ENCODE data around the gene LITAF. TPM values are rescaled to one million over a fixed set of nuclear protein-coding genes. Genes with fewer than 3 reads are reported as not detected.
"Not testable (repeated sequence)": the region's sequence is repeated elsewhere in the genome, so short reads cannot be mapped to it uniquely, and the experiment has no call there.

LITAF gene
- total RNA-seq, 1 donor from 2014 or later: 242 TPM

DNA sequence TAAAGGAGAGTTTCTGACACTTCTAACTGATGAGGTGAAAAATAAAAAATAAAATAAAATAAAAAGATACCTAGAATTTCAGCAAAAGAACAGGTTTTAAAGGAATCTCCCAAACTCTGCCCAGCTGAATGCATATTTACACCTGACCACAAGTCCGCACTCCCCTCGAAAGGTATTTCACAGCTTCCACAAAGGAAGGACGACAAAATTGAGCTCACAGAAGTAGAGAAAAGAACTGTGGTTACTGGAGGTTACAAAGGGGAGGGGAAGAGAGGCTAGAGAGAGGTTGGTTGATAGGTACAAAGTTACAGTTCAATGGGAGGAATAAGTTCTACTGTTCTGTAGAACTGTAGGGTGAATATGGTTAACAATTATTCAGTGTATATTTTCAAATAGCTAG, 5.0 kb downstream of the LITAF start:
- DNase-seq (no peak), ATAC-seq (no peak)
- TF ChIP-seq, protein P1, sequence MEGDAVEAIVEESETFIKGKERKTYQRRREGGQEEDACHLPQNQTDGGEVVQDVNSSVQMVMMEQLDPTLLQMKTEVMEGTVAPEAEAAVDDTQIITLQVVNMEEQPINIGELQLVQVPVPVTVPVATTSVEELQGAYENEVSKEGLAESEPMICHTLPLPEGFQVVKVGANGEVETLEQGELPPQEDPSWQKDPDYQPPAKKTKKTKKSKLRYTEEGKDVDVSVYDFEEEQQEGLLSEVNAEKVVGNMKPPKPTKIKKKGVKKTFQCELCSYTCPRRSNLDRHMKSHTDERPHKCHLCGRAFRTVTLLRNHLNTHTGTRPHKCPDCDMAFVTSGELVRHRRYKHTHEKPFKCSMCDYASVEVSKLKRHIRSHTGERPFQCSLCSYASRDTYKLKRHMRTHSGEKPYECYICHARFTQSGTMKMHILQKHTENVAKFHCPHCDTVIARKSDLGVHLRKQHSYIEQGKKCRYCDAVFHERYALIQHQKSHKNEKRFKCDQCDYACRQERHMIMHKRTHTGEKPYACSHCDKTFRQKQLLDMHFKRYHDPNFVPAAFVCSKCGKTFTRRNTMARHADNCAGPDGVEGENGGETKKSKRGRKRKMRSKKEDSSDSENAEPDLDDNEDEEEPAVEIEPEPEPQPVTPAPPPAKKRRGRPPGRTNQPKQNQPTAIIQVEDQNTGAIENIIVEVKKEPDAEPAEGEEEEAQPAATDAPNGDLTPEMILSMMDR (IDR thresholded peaks at IDR 0.05): no peak
- intact Hi-C loops (cut with DNase I): no loop called here
- Histone ChIP-seq H3K27ac (no peak overlapping the region), H3K4me3 (no peak overlapping the region), H3K4me1 (peaks cover 43% of the 10 kb centered on the region), H3K36me3 (peaks cover 4% of the 10 kb centered on the region), H3K9me3 (no peaks in the 10 kb centered on the region), H3K27me3 (no peaks in the 10 kb centered on the region)

DNA sequence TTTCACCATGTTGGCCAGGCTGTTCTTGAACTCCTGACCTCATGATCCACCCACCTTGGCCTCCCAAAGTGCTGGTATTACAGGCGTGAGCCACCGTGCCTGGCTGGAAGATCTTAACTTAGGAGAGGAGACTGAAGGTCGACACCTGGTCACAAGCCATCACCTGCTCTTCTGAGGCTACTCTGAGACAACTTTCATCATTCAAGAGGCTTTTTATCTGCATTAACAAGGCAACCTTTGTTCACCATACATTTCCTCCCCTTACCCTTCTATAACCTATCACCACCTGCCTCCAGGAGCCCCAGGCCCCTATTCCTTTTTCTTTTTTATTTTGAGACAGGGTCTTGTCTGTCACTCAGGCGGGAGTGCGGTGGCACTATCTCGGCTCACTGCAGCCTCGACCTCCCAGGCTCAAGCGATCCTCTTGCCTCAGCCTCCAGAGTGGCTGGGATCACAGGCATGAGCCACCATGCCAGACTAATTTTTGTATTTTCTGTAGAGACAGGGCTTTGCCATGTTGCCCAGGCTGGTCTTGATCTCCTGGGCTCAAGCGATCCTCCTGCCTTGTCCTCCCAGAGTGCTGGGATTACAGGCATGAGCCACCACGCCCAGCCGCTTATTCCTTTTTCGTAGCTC, 6.2 kb downstream of the LITAF start:
- Histone ChIP-seq H3K9me3 (no peaks in the 10 kb centered on the region), H3K36me3 (peaks cover 4% of the 10 kb centered on the region), H3K27ac (no peak overlapping the region), H3K27me3 (no peaks in the 10 kb centered on the region), H3K4me1 (peaks cover 49% of the 10 kb centered on the region), H3K4me3 (no peak overlapping the region)
- DNase-seq (peak; percentile 19), ATAC-seq (no peak)
- TF ChIP-seq, protein P1 (IDR thresholded peaks at IDR 0.05): no peak
- intact Hi-C loops (cut with DNase I): no loop called here

DNA sequence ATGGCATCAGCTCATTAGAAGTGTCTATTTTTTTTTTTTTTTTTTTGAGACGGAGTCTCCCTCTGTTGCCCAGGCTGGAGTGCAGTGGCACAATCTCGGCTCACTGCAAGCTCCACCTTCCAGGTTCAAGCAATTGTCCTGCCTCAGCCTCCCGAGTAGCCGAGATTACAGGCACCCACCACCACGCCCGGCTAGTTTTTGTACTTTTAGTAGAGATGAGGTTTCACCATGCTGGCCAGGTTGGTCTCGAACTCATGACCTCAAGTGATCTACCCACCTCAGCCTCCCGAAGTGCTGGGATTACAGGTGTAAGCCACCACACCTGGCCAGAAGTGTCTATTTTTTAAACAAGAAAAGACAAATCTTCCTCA, 9.4 kb downstream of the LITAF start:
- H3K4me1 ChIP-seq: peaks cover 45% of the 10 kb centered on the region
- H3K4me3 ChIP-seq; H3K27ac ChIP-seq; H3K9me3 ChIP-seq; H3K27me3 ChIP-seq; H3K36me3 ChIP-seq; DNase-seq; intact Hi-C loops (cut with DNase I); ATAC-seq: not testable (repeated sequence)

DNA sequence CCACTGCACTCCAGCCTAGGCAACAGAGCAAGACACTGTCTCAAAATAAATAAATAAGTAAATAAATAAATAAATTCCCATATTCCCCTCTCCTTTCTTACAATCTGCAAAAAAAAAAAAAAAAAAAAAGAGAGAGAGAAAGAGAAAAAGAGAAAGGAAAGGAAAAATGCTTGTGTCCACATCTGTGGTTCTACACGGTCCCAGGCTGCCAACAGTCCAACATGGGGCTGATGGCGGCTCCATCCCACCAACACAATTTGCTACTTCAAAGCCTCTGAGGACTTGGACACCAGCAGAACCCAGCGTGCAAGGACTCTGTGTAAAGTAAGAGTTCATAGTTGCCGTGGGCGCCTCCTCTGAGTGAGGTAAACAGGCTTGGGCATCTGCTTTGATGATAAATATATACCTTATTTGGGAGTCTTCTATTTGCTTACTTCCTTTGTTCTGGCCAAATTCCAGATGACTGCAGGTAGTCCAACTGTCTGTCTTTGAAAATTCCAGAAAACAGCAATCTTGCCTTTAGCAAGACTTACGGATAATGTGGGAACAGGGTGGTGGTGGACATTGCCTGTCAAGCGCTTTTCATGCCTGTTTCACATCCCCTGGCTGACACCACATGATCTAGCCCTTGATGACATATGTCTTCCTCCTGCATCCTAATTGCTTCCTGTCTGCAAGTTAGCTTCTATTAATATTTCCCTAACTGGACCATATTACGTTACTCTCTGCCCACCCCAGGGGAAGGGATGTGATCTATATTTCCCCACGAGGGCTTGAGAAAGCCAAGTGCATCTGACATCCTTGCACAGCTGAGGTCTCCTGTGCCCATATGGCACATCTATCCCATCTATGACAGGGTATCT, 10.1 kb downstream of the LITAF start:
- ATAC-seq (peak; percentile 84), DNase-seq (peak; percentile 28)
- H3K36me3 ChIP-seq: peaks cover 4% of the 10 kb centered on the region
- H3K9me3 ChIP-seq: no peaks in the 10 kb centered on the region
- H3K4me3 ChIP-seq: no peak overlapping the region
- H3K4me1 ChIP-seq: peaks cover 44% of the 10 kb centered on the region
- H3K27ac ChIP-seq: no peak overlapping the region
- TF ChIP-seq, protein P1 (IDR thresholded peaks at IDR 0.05): no peak
- intact Hi-C loops (cut with DNase I): no loop called here
- no peaks in the 10 kb centered on the region for H3K27me3 ChIP-seq

DNA sequence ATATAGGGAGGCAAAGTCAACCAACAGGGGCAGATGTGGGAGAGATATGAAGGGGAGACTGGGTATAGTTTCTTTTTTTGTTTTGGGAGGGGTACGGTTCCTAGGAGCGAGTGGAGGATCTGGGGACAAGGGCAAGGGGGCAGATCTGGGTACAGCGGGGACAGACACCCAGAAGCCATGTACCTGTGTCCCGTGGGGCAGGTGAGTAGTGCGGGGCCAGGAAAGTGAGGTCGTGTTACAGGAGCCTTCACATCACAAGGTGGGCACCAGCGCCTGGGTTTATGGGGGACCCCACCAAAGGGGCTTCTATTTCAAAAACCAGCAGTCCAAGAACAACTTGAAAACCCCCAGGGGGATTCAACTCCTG, 11.5 kb downstream of the LITAF start:
- Histone ChIP-seq H3K4me1 (peaks cover 45% of the 10 kb centered on the region), H3K36me3 (no peaks in the 10 kb centered on the region), H3K4me3 (no peak overlapping the region), H3K9me3 (no peaks in the 10 kb centered on the region), H3K27ac (no peak overlapping the region), H3K27me3 (no peaks in the 10 kb centered on the region)
- DNase-seq (peak; percentile 48), ATAC-seq (no peak)
- intact Hi-C loops (cut with DNase I): no loop called here
- TF ChIP-seq, protein P1 (IDR thresholded peaks at IDR 0.05): no peak

DNA sequence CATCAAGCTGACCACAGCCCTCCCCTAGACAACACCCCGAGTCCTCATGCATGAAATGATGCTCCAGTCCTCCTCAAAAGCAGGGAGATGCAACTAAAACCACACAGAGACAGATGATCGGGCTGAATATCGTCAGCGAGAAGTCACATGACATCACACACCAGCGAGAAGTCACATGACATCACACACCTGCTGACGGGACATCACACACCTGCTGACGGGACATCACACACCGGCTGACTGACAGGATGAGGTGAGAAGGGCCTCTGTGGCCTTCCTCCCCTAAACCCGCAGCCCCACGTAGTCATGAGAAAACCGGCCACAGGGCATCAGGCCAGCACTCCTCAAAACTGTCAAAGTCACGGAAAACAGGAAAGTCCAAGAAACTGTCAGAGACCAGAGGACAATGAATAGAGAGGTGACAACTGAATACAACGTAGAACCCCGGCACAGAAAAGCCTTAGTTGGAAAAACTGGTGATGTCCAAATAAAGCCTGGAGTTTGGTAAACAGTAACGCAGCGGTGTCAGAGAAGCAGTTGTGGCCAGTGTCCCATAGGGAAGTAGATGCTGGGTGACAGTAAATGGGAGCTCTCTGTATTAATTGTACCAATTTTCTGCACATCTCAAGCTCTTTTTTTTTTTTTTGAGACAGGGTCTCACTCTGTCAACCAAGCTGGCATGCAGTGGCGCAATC, 14.3 kb downstream of the LITAF start:
- no peaks in the 10 kb centered on the region for H3K27me3 ChIP-seq
- H3K4me1 ChIP-seq: peaks cover 39% of the 10 kb centered on the region
- TF ChIP-seq, protein P1 (IDR thresholded peaks at IDR 0.05): no peak
- H3K27ac ChIP-seq: no peak overlapping the region
- H3K4me3 ChIP-seq: no peak overlapping the region
- intact Hi-C loops (cut with DNase I): no loop called here
- peaks cover 13% of the 10 kb centered on the region for H3K36me3 ChIP-seq
- no peaks in the 10 kb centered on the region for H3K9me3 ChIP-seq
- no peak for ATAC-seq
- peak; percentile 42 for DNase-seq

Measured in upper lobe of right lung (tissue), 1 donor.